Measurements from ENCODE around the gene NANOG.
"Not testable (repeated sequence)": the region's sequence is repeated elsewhere in the genome, so short reads cannot be mapped to it uniquely, and the experiment has no call there.

Gene NANOG

GRCh38 chr12:7788884-7789528 is at the start of gene NANOG:
NANOG (plus strand) TSS chr12:7789402; CDS start chr12:7789615, 213 bp downstream.
- DNase-seq: not testable (repeated sequence)

- DNase-seq: no peak
Measured at GRCh38 chr12:7747246-7747645, 42.0 kb upstream of the NANOG start, which contains the start of gene CLEC4C. CLEC4C (minus strand) TSS chr12:7747375; CDS start chr12:7747348, 27 bp downstream.

GRCh38 chr12:7748852-7749251 is 40.4 kb upstream of the NANOG start:
- no peak for DNase-seq

DNA sequence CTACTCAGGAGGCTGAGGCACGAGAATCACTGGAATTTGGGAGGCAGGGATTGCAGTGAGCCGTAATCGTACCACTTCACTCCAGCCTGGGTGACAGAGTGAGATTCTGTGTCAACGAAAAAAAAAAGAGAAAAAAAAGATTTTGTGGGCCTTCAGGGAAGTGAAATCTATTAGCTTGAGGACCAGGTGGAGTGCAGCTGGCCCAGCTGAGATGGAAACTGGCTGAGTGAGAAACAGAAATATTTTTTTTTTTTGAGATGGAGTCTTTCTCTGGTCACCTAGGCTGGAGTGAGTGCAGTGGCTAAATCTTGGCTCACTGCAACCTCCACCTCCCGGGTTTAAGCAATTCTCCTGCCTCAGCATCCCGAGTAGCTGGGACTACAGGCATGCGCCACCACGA is 39.8 kb upstream of the NANOG start:
- no peak for DNase-seq

DNA sequence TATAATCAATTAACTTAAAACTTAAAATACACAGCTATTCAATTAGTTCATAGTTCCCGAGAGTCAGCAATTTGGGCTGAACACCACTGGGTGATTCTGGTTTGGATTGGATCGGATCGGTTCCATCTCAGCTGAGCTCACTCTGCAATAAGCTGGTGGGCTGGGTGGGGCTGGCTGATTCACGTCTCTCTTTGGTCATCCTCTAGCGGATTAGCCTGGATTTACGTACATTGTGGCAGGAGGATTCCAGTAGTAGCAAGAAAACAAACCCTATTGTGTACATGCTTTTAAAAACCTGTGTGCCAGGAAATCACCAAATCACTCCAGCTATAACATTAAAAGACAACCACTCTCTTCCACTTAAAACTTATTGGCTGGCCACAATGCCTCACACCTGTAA is 38.9 kb upstream of the NANOG start:
- no peak for DNase-seq

DNA sequence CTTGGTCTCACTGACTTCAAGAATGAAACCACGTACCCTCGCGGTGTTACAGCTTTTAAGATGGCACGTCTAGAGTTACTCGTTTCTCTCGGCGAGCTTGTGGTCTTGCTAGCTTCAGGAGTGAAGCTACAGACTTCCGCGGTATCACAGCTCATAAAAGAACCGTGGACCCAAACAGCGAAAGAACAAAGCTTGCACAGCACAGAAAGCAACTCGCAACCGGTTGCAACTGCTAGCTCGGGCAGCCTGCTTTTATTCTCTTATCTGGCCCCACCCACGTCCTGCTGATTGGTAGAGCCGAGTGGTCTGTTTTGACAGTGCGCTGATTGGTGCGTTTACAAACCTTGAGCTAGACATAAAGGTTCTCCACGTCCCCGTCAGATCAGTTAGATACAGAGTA is 37.8 kb upstream of the NANOG start:
- DNase-seq: no peak

- DNase-seq: not testable (repeated sequence)
Measured at GRCh38 chr12:7751941-7752922, 37.0 kb upstream of the NANOG start.

GRCh38 chr12:7755668-7756067 is 33.5 kb upstream of the NANOG start:
- not testable (repeated sequence) for DNase-seq

- DNase-seq: no peak
Measured at GRCh38 chr12:7756993-7757392, 32.2 kb upstream of the NANOG start.

GRCh38 chr12:7758766-7759140 is 30.4 kb upstream of the NANOG start:
- DNase-seq: no peak

DNA sequence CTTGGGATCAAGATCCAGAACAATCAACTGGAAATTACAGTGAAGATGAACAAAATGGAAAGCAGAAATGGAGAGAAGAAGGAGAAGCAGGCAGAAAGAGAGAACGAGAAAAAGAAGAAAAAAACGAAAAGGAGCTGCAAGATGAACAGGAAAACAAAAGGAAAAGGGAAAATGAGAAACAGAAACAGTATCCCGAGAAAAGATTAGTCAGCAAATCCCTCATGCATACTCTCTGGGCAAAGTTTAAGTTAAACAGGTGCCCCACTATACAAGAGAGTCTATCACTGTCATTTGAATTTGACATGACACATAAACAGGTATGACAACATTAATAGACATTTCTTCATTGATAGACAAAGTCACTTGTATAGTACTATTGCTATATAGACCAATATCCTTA is 19.2 kb upstream of the NANOG start:
- DNase-seq: no peak

GRCh38 chr12:7781274-7781673 is 7.9 kb upstream of the NANOG start:
- DNase-seq: no peak

- DNase-seq: no peak
Measured at GRCh38 chr12:7782055-7782454, 7.1 kb upstream of the NANOG start.

DNA sequence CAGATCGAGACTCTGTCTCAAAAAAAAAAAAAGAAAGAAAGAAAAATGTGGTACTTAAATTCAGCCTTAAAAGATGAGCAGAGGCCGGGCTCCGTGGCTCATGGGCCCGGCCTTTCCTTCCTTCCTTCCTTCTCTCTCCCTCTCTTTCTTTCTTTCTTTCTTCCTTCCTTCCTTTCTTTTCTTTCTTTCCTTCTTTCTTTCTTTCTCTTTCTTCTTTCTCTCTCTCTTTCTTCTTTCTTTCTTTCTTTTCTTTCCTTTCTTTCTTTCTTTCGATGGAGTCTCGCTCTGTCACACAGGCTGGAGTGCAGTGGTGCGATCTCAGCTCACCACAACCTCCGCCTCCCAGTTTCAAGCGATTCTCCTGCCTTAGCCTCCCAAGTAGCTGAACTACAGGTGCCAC is 5.8 kb upstream of the NANOG start:
- not testable (repeated sequence) for DNase-seq

DNA sequence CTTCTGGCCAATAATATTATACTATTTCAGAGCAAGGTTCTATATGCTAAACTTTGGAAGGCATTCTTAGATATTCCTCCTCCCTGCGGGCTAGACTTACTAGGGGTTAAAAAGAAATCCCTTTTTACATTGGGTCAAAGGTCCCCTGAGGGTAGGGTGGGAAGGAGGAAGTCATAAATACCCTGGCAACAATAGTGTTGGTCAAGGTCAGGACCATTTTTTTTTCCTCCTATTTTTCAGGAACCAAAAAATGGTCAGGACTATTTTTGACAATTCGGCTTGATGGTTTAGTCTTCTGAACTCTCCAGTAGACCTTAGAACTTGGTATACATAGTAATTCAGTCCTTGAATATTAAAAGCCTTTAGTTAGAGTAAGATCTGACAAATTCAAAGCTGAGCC is 4.5 kb upstream of the NANOG start:
- DNase-seq: no peak

DNA sequence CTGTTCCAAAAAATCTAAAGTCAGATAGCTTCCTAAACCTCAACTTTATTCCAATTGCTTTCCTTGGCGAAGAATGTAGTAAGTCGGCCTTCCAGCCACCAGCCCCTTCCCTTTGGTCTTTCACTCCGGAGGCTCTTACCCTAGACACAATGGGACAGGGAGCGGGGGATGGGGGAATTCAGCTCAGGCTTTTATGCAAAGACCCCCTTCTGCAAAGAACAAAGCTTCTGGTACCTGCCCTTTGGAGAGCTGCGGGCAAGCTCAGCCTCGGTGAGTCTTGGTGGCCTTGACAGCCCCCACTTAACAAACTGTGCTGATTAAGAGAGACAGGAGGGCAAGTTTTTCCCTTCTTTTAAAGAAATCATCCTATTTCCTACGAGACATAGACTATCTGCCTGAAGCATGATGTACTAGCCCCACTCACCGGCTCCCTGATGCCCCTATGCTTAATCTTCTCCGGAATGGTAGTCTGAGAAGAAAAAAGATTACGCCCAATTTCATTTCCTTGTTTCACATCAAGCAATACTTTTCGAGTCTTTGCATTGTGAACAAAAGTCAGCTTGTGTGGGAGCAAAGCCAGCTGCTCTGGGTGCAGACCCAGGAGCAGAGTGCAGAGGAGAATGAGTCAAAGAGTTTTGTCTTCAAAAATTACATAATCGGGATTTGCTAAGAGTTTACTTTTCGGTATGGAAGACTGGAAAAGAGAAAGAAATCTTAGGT is 1.5 kb upstream of the NANOG start:
- DNase-seq: no peak

DNA sequence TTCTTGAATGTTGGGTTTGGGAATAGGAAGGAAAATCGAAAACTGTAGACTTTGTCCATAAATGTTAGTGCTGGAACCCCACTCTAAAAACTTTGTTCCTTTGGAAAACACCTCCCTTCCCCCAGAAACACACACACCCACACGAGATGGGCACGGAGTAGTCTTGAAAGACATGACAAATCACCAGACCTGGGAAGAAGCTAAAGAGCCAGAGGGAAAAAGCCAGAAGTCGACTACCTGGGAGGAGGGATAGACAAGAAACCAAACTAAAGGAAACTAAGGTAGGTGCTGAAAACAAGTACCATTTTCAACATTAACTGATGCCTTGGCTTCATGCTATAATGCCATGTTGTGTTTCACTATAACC is 925 bp upstream of the NANOG start:
- no peak for DNase-seq

GRCh38 chr12:7793211-7793610 is 4.0 kb downstream of the NANOG start:
- DNase-seq: no peak

GRCh38 chr12:7797269-7797668 is 8.1 kb downstream of the NANOG start:
- DNase-seq: not testable (repeated sequence)

DNA sequence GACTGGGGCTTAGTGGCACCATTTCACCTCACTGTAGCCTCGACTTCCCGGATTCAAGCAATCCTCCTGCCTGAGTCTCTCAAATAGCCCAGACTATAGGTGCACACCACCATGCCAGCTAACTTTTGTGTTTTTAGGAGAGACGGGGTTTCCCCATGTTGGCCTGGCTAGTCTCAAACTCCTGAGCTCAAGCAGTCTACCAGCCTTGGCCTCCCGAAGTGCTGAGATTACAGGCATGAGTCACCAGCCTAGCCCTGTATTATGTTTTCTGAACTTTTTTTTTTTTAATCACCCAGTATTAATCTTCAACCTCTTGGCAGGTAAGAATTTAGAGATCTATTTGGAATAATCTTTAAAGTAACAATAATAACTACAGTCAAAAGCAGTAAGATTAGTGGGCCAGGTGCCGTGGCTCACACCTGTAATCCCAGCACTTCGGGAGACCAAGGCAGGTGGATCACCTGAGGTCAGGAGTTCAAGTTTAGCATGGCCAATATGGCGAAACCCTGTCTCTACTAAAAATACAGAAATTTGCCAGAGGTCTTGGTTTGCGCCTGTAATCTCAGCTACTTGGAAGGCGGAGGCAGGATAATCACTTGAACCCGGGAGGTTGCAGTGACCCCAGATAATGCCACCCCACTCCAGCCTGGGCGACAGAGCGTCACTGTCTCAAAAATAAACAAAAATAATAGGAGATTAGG is 8.6 kb downstream of the NANOG start:
- DNase-seq: no peak

GRCh38 chr12:7798750-7799308 is 9.6 kb downstream of the NANOG start:
- DNase-seq: not testable (repeated sequence)

GRCh38 chr12:7801460-7801859 is 12.3 kb downstream of the NANOG start:
- no peak for DNase-seq
